SK-N-MC (cell line): Measurements from ENCODE around the gene RPP25L.

Experiments used
- EZH2 ChIP-seq: fragments of 200-600 bp; sonication (generic); IDR thresholded peaks from one replicate; pipeline ENCODE4 v1.6.1; 2017; ENCODE audit warnings: antibody characterized with exemption
- POLR2AphosphoS5 ChIP-seq: IDR thresholded peaks from 2 replicates; pipeline ENCODE4 v1.6.1; 2012; ENCODE audit warnings: mild to moderate bottlenecking, low read depth, low read length, borderline replicate concordance

DNA sequence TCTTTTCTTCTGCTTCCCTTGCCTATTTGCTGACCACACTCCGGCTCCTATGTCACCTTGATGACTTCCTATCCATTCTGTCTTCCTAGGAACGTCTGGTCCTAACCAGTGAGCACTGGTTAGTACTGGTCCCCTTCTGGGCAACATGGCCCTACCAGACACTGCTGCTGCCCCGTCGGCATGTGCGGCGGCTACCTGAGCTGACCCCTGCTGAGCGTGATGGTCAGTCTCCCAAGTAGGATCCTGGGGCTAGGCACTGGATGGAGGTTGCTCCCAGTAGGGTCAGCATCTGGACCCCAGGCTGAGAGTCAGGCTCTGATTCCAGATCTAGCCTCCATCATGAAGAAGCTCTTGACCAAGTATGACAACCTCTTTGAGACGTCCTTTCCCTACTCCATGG lies 36.8 kb upstream of the RPP25L start:
- TF ChIP-seq POLR2AphosphoS5 (no peak), EZH2 (no peak)
